Effector CD4-positive, alpha-beta T cell (primary cell): Measurements from ENCODE around the gene ATP2A3.
"Not testable (repeated sequence)": the region's sequence is repeated elsewhere in the genome, so short reads cannot be mapped to it uniquely, and the experiment has no call there.

ENCODE experiments used
- DNase-seq: peaks from one replicate; pipeline ENCODE4 v3.0.0-alpha.2; 2020
- total RNA-seq: gene quantifications from one replicate; lab custom pipeline; 2026; lab: John Stamatoyannopoulos, UW

The ATP2A3 gene
- total RNA-seq, result 396 reads per million, percentile 97 among the genes with 10 or more reads in this experiment

DNA sequence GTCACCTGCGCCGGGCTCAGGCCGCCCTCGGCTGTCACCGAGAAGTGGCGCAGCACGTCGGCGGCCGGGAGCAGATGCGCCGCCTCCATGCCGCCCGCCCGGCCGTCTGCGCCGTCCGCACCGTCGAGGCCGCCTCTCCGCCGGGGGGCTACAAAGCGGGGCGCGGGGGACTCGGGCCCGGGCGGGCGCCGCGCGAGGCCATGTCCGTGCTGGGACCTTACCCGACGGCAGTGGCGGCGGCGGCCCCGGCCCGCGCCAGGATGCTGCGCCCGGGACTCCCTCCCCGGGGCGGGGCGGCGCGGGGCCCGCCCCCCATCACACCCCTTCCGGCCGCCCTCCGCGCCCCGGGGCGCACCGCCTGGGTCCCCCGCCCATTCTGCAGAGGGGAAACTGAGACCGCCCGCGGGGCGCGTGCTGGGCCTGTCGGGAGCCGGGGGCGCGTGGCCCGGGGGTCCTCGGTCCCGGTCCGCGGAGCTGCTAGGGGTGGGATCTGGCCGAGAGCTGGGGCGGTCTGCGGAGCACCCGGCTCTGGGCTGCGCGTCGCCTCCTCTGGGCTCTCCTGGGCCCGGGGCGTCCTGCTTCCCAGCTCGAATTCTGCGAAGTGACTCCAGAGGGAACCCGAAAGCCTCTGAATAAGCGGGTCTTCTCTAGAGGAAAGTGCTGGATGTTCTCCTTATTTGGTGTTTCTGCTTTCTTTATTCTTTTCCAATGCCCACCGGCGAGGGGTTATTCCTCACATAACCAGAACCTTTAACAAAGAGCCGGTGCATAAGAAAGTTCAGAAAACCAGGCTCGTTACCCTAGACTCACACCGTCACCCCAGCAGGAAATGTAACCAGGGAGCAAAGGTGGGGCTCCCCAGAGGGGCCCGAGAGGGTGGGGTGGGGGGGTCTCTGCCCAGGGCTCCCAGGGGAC is at the start of gene ATP2A3:
Gene ATP2A3 (minus strand): TSS at position 235 of the 915 bp plus-strand sequence. CDS start 146 bp downstream, at position 89.
- peak; percentile 63 for DNase-seq

DNA sequence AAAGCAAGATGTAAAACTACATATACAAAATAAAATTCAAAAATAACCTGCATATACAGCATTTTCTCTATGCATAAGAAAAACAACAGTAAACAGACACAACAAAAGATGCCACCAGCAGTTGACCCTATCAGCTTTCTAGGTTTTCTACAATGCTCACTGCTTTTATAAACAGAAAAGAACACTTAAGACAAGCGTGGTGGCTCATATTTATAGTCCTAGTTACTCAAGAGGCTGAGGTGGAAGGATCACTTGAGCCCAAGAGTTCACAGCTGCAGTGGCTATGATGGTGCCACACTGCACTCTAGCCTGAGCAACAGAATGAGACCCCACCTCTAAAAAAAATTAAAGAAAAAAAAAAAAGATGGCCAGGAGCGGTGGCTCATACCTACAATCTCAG is 46.5 kb upstream of the ATP2A3 start:
- no peak for DNase-seq

- DNase-seq, result no peak
Observed at GRCh38 chr17:4009186-4009785, 45.0 kb upstream of the ATP2A3 start.

- no peak for DNase-seq
Observed at GRCh38 chr17:4008441-4009185, 44.4 kb upstream of the ATP2A3 start.

DNA sequence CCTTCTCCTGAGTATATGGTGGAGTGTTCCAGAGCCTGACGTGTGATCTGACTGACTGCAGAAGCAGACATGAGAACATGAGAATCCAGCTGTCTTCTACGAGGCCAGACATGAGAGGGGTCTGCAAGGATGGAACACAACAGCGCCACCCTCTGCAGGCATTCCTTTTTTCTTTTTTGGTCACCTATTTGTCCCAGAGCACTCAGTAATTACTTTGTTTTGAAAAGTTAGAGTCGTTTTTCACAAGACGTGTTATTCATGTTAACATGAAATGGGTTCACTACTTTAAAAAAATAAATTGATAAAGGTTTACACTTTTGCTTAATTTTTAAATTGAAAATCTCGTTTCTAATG is 43.8 kb upstream of the ATP2A3 start:
- no peak for DNase-seq

GRCh38 chr17:4007346-4008081 is 43.3 kb upstream of the ATP2A3 start:
- no peak for DNase-seq

DNA sequence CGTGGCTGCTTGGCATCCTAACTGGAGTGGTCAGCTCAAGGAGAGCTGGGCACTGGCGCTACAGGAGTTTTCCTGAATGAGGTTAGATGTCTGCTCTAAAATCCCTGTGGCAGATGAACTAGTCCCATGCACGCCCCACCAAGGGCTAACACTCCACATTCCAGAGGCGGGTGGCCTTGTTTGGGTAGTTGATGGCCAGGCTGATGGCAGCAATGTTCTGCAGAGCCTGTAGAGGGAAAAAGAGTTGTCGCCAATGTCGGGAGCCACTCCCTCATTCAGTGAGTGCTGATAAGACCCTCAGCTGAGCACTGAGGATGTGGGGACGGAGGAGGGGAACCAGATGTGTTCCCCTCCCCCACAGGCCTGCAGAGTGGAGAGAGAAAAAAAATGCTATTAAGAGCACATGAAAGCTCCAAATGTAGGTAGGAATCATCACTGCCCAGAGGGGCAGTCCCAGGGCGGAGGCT is 42.5 kb upstream of the ATP2A3 start:
- DNase-seq, result no peak

DNA sequence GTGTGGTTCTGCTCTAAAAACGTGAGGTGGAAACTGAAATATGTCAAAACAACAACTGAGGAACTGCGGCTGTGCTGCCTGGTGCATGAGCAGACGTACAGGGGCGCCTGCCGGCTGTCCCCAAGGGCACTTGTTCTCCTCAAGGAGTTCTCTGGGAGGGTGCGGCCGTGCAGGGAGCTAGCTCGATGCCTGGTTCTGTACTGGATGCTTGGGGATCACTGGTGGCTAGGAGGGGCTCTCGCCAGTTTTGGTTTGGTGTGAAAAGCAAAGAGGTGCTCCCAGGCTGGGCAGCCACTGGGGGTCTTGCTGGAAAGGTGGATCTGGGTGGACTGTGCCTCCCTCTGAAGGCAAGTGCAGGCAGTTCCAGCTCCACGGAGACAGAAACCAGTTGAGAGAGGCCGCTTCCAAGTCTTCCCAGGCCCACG is 41.9 kb upstream of the ATP2A3 start:
- DNase-seq, result no peak

GRCh38 chr17:4005296-4006164 is 41.3 kb upstream of the ATP2A3 start:
- no peak for DNase-seq

GRCh38 chr17:4004517-4005295 is 40.5 kb upstream of the ATP2A3 start:
- DNase-seq, result peak; percentile 47

- DNase-seq, result no peak
Observed at GRCh38 chr17:4003501-4004421, 39.5 kb upstream of the ATP2A3 start.

- no peak for DNase-seq
Observed at GRCh38 chr17:4003131-4003500, 38.9 kb upstream of the ATP2A3 start.

- no peak for DNase-seq
Observed at GRCh38 chr17:4001048-4001590, 36.9 kb upstream of the ATP2A3 start.

- no peak for DNase-seq
Observed at GRCh38 chr17:3998436-3998835, 34.2 kb upstream of the ATP2A3 start.

- DNase-seq, result no peak
Observed at GRCh38 chr17:3995067-3995466, 30.8 kb upstream of the ATP2A3 start.

GRCh38 chr17:3994221-3994576 is 30.0 kb upstream of the ATP2A3 start:
- DNase-seq, result no peak

- no peak for DNase-seq
Observed at GRCh38 chr17:3993493-3994220, 29.4 kb upstream of the ATP2A3 start.

DNA sequence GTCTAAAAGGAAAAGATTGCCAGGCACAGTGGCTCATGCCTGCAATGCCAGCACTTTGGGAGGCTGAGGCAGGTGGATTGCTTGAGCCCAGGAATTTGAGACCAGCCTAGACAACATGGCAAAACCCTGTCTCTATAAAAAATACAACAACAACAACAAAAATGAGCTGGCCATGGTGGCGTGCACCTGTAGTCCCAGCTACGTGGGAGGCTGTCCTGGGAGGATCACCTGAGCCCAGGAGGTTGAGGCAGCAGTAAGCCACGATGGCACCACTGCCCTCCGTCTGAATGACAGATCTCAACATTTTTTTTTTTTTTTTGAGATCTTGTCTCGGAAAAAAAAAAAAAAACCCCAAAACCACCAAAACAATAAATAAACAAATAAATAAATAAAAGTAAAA is 28.1 kb upstream of the ATP2A3 start:
- no peak for DNase-seq

GRCh38 chr17:3991699-3992098 is 27.5 kb upstream of the ATP2A3 start:
- not testable (repeated sequence) for DNase-seq
